Measurements from ENCODE around the gene CFL2. TPM values are rescaled to one million over a fixed set of nuclear protein-coding genes. Genes with fewer than 3 reads are reported as not detected.
"Not testable (repeated sequence)": the region's sequence is repeated elsewhere in the genome, so short reads cannot be mapped to it uniquely, and the experiment has no call there.

Gene CFL2
- total RNA-seq, 1 experiment from 2014 or later = 20.1 TPM

- TF ChIP-seq KAT7 (CRISPR knock-in tag; IDR thresholded peaks at IDR 0.05; ENCODE audit: borderline replicate concordance) = no peak
- TF ChIP-seq, protein P1, sequence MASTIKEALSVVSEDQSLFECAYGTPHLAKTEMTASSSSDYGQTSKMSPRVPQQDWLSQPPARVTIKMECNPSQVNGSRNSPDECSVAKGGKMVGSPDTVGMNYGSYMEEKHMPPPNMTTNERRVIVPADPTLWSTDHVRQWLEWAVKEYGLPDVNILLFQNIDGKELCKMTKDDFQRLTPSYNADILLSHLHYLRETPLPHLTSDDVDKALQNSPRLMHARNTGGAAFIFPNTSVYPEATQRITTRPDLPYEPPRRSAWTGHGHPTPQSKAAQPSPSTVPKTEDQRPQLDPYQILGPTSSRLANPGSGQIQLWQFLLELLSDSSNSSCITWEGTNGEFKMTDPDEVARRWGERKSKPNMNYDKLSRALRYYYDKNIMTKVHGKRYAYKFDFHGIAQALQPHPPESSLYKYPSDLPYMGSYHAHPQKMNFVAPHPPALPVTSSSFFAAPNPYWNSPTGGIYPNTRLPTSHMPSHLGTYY (CRISPR knock-in tag; IDR thresholded peaks at IDR 0.05) = no peak
- no peak for TF ChIP-seq FOXP1 (CRISPR knock-in tag; IDR thresholded peaks at IDR 0.05; ENCODE audit: borderline replicate concordance)
- TF ChIP-seq CREB1 (CRISPR knock-in tag; IDR thresholded peaks at IDR 0.05) = no peak
- TF ChIP-seq, protein P2, sequence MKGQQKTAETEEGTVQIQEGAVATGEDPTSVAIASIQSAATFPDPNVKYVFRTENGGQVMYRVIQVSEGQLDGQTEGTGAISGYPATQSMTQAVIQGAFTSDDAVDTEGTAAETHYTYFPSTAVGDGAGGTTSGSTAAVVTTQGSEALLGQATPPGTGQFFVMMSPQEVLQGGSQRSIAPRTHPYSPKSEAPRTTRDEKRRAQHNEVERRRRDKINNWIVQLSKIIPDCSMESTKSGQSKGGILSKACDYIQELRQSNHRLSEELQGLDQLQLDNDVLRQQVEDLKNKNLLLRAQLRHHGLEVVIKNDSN (CRISPR knock-in tag; IDR thresholded peaks at IDR 0.05) = no peak
- no peak for TF ChIP-seq GTF2I (CRISPR knock-in tag; conservative IDR thresholded peaks at IDR 0.05)
- TF ChIP-seq, protein P3, sequence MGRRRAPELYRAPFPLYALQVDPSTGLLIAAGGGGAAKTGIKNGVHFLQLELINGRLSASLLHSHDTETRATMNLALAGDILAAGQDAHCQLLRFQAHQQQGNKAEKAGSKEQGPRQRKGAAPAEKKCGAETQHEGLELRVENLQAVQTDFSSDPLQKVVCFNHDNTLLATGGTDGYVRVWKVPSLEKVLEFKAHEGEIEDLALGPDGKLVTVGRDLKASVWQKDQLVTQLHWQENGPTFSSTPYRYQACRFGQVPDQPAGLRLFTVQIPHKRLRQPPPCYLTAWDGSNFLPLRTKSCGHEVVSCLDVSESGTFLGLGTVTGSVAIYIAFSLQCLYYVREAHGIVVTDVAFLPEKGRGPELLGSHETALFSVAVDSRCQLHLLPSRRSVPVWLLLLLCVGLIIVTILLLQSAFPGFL (CRISPR knock-in tag; IDR thresholded peaks at IDR 0.05; ENCODE audit: borderline replicate concordance) = no peak
- no peak for TF ChIP-seq JUN (CRISPR knock-in tag; IDR thresholded peaks at IDR 0.05)
- TF ChIP-seq ATF1 (CRISPR knock-in tag; IDR thresholded peaks at IDR 0.05) = no peak
- TF ChIP-seq ETV6 (CRISPR knock-in tag; IDR thresholded peaks at IDR 0.05) = no peak
- no peak for TF ChIP-seq ATF3 (CRISPR knock-in tag; conservative IDR thresholded peaks at IDR 0.05)
Measured at GRCh38 chr14:34742270-34743115, 28.1 kb upstream of the CFL2 start (continued).

DNA sequence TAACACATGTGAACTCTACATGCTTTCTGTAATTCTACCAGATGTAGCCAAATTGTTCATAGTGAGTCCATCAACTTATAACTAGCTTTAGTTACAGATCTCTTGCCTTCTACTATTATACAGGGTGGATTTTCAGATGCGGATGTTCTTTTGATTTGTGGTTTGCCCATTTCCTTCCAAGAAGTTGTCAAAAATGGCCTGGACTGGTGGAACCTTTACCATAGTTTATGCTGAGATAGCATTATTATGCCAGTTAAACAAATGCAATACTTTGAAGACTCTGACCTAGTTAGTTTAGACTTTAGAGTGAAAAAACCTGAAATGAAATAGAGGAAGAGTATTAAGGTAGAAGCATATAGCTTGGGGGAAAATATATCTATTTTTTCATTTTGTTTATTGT, 27.4 kb upstream of the CFL2 start:
- TF ChIP-seq, protein P4, sequence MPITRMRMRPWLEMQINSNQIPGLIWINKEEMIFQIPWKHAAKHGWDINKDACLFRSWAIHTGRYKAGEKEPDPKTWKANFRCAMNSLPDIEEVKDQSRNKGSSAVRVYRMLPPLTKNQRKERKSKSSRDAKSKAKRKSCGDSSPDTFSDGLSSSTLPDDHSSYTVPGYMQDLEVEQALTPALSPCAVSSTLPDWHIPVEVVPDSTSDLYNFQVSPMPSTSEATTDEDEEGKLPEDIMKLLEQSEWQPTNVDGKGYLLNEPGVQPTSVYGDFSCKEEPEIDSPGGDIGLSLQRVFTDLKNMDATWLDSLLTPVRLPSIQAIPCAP (CRISPR knock-in tag; IDR thresholded peaks at IDR 0.05) = no peak
- TF ChIP-seq ETV6 (CRISPR knock-in tag; IDR thresholded peaks at IDR 0.05) = no peak
- TF ChIP-seq ZNF671 (CRISPR knock-in tag; IDR thresholded peaks at IDR 0.05) = no peak
- peak; percentile 0; the same call in 1 of the 2 replicates for TF ChIP-seq GABPB1 (CRISPR knock-in tag; IDR thresholded peaks at IDR 0.05)
- TF ChIP-seq NFYB (CRISPR knock-in tag; conservative IDR thresholded peaks at IDR 0.05; ENCODE audit: low read depth) = no peak
- no peak for TF ChIP-seq RELA (CRISPR knock-in tag; IDR thresholded peaks at IDR 0.05; ENCODE audit: borderline replicate concordance)
- Mint-ChIP-seq H3K4me1 (no peaks in the 10 kb centered on the region), H3K27me3 (ENCODE audit: low read depth) (no peaks in the 10 kb centered on the region; the same call in 1 of the 2 replicates), H3K9me3 (no peaks in the 10 kb centered on the region; the same call in 1 of the 2 replicates), H3K36me3 (no peaks in the 10 kb centered on the region), H3K4me3 (no peak overlapping the region), H3K27ac (no peak overlapping the region)
- ATAC-seq (no peak), DNase-seq (ENCODE audit: low spot score) (no peak)
- ChIA-PET CTCF (no interaction called here), POLR2A (no interaction called here)

- DNase-seq (ENCODE audit: low spot score); ATAC-seq; H3K4me3 Mint-ChIP-seq; H3K4me1 Mint-ChIP-seq; H3K27ac Mint-ChIP-seq; H3K27me3 Mint-ChIP-seq (ENCODE audit: low read depth); H3K36me3 Mint-ChIP-seq; CTCF ChIA-PET; H3K9me3 Mint-ChIP-seq; POLR2A ChIA-PET: not testable (repeated sequence)
Measured at GRCh38 chr14:34740139-34740538, 25.7 kb upstream of the CFL2 start.

DNA sequence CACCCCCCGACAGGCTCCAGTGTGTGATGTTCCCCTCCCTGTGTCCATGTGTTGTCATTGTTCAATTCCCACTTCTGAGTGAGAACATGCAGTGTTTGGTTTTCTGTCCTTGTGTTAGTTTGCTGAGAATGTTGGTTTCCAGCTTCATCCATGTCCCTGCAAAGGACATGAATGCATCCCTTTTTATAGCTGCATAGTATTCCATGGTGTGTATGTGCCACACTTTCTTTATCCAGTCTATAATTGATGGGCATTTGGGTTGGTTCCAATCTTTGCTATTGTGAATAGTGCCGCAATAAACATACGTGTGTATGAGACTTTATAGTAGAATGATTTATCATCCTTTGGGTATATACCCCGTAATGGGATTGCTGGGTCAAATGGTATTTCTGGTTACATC, 22.7 kb upstream of the CFL2 start:
- H3K4me1 Mint-ChIP-seq; H3K9me3 Mint-ChIP-seq; H3K4me3 Mint-ChIP-seq; H3K27ac Mint-ChIP-seq; H3K27me3 Mint-ChIP-seq (ENCODE audit: low read depth); DNase-seq (ENCODE audit: low spot score); POLR2A ChIA-PET; H3K36me3 Mint-ChIP-seq; CTCF ChIA-PET; ATAC-seq: not testable (repeated sequence)
